Measurements from ENCODE around the gene PDE3A.

The PDE3A gene

GRCh38 chr12:20455001-20455706, 86.8 kb downstream of the PDE3A start:
- Histone ChIP-seq H3K27me3 (ENCODE audit: control insufficient read depth, insufficient read depth, low read length) (no peaks in the 10 kb centered on the region), H3K4me3 (ENCODE audit: low read depth, low read length) (no peak overlapping the region), H3K4me1 (no peaks in the 10 kb centered on the region), H3K27ac (no peak overlapping the region), H3K36me3 (ENCODE audit: control insufficient read depth, insufficient read depth, low read length) (no peaks in the 10 kb centered on the region), H3K9ac (no peak overlapping the region), H3K79me2 (no peaks in the 10 kb centered on the region), H2AFZ (no peak overlapping the region), H3K4me2 (ENCODE audit: low read length) (no peak overlapping the region), H3K9me3 (ENCODE audit: control insufficient read depth, low read length) (no peaks in the 10 kb centered on the region)
- TF ChIP-seq CTCF (IDR thresholded peaks at IDR 0.05) = no peak

- no peaks in the 10 kb centered on the region for H3K9me3 ChIP-seq (ENCODE audit: control insufficient read depth, low read length)
- no peak overlapping the region for H3K27ac ChIP-seq
- TF ChIP-seq CTCF (IDR thresholded peaks at IDR 0.05) = no peak
- no peaks in the 10 kb centered on the region for H3K36me3 ChIP-seq (ENCODE audit: control insufficient read depth, insufficient read depth, low read length)
- H2AFZ ChIP-seq = no peak overlapping the region
- H3K4me2 ChIP-seq (ENCODE audit: low read length) = no peak overlapping the region
- H3K4me3 ChIP-seq (ENCODE audit: low read depth, low read length) = no peak overlapping the region
- H3K79me2 ChIP-seq = no peaks in the 10 kb centered on the region
- H3K9ac ChIP-seq = no peak overlapping the region
- H3K4me1 ChIP-seq = no peaks in the 10 kb centered on the region
- H3K27me3 ChIP-seq (ENCODE audit: control insufficient read depth, insufficient read depth, low read length) = no peaks in the 10 kb centered on the region
Measured at GRCh38 chr12:20457582-20457981, 89.2 kb downstream of the PDE3A start.

GRCh38 chr12:20458011-20458410, 89.7 kb downstream of the PDE3A start:
- H3K79me2 ChIP-seq = no peaks in the 10 kb centered on the region
- TF ChIP-seq CTCF (IDR thresholded peaks at IDR 0.05) = no peak
- H3K27me3 ChIP-seq (ENCODE audit: control insufficient read depth, insufficient read depth, low read length) = no peaks in the 10 kb centered on the region
- H3K9me3 ChIP-seq (ENCODE audit: control insufficient read depth, low read length) = no peaks in the 10 kb centered on the region
- no peak overlapping the region for H3K4me3 ChIP-seq (ENCODE audit: low read depth, low read length)
- H3K9ac ChIP-seq = no peak overlapping the region
- H3K36me3 ChIP-seq (ENCODE audit: control insufficient read depth, insufficient read depth, low read length) = no peaks in the 10 kb centered on the region
- H3K4me2 ChIP-seq (ENCODE audit: low read length) = no peak overlapping the region
- no peak overlapping the region for H3K27ac ChIP-seq
- no peak overlapping the region for H2AFZ ChIP-seq
- no peaks in the 10 kb centered on the region for H3K4me1 ChIP-seq

GRCh38 chr12:20459920-20460319, 91.6 kb downstream of the PDE3A start:
- H2AFZ ChIP-seq = no peak overlapping the region

More at GRCh38 chr12:20459920-20460319, 91.6 kb downstream of the PDE3A start:
- Histone ChIP-seq H3K9ac (no peak overlapping the region), H3K4me3 (ENCODE audit: low read depth, low read length) (no peak overlapping the region), H3K9me3 (ENCODE audit: control insufficient read depth, low read length) (no peaks in the 10 kb centered on the region), H3K79me2 (no peaks in the 10 kb centered on the region), H3K27me3 (ENCODE audit: control insufficient read depth, insufficient read depth, low read length) (no peaks in the 10 kb centered on the region), H3K36me3 (ENCODE audit: control insufficient read depth, insufficient read depth, low read length) (no peaks in the 10 kb centered on the region), H3K4me1 (no peaks in the 10 kb centered on the region), H3K4me2 (ENCODE audit: low read length) (no peak overlapping the region), H3K27ac (no peak overlapping the region)
- no peak for TF ChIP-seq CTCF (IDR thresholded peaks at IDR 0.05)
